Inferior parietal cortex (tissue), 1 donor: ENCODE results near the gene TGFBR3L.
A peak's percentile ranks its signal among the peaks of the same experiment; 100 is the strongest.
"Not testable (repeated sequence)": the region's sequence is repeated elsewhere in the genome, so short reads cannot be mapped to it uniquely, and the experiment has no call there.

Source experiments
- DNase-seq: peaks from one replicate; pipeline ENCODE4 v3.0.0-alpha.2; 2016; ENCODE audit errors: extremely low spot score

The TGFBR3L gene

DNA sequence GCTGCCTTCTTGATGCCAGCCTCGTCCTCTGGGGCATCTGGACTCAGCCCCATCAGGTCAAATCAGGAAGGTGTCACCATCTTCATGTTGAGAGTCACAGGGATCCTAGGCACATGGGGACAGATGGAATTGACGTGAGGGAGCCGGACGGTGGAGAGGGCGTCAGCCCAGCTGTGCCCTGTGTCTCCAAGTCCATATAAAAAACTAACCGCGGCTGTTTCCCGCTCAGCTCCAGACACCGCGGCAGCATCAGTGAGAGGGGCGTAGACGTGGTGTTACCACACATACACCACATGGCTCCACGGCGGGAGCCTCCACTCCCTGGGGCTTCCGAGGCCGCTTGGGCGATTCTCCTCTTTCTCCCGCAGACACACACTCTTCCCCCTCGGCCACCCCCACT lies 34.8 kb upstream of the TGFBR3L start:
- DNase-seq, result no peak

DNA sequence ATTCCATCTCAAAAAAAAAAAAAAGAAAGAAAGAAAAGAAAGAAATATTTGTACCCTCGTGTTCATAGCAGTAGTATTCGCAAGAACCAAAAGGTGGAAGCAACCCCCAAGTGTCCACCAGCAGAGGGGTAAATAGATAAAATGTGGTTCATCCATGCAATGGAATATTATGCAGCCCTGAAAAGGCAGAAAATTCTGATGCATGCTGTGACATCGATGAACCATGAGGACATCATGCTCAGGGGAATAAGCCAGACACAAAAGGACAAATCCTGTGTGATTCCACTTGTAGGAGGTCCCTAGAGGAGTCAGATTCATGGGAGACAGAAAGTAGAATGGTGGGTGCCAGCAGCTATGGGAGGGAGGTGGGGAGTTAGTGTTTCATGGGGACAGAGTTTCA lies 32.7 kb upstream of the TGFBR3L start:
- no peak for DNase-seq

DNA sequence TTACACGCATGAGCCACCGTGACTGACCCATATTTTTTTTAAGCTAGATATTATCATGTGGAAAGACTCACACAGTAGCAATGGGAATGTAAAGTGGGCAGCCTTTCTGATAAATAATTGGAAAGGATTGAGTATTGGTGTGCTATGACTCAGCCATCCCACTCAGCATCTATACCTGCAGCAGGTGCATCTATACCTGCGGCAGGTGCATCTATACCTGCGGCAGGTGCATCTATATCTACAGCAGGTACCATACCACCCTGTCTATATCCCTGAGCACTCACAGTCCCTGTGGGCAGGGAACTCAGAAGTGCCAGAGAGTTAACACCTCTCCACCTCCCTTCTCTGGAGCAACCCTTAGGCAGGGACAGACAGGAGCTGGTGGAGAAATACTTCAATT lies 31.5 kb upstream of the TGFBR3L start:
- no peak for DNase-seq

DNA sequence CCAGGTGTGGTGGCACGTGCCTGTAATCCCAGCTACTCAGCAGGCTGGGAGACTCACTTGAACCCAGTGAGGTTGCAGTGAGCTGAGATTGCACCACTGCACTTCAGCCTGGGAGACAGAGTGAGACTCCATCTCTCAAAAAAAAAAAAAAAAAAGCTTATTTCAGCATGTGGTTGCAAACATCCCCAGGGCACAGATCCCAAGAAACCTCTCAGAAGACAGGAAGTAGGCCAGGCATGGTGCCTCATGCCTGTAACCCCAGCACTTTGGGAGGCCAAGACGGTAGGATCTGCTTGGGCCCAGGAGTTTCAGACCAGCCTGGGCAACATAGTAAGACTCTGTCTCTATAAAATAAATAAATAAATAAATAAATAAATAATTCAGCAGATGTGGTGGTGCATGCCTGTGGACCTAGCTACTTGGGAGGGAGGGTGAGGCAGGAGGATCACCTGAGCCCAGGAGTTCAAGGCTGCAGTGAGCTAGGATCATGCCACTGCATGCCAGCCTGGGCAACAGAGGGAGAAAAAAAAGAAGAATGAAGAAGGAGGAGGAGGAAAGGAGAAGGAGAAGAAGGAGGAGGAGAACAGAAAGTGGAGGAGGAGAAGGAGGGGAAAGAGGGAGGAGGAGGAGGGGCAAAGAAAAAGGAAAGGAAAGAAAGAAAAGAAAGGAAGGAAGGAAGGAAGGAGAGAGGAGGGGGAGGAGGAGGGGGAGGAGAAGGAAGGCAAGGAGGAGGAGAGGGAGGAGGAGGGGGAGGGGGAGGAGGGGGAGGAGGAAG lies 30.6 kb upstream of the TGFBR3L start:
- DNase-seq, result no peak

DNA sequence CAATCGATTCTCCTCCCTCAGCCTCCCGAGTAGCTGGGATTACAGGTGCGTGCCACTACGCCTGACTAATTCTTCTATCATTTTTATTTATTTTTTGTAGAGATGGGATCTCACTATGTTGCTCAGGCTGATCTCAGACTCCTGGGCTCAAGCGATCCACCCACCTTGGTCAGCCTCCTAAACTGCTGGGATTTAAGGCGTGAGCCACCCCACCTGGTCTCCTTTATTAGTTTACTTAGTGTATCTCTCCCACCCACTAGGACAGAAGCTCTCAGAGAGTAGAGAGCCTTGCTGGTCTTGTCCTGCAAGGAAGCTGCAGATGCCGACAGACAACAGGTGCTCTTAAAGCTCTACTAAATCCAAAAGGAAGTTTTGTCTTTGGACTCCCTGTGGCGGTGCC lies 28.8 kb upstream of the TGFBR3L start:
- no peak for DNase-seq

DNA sequence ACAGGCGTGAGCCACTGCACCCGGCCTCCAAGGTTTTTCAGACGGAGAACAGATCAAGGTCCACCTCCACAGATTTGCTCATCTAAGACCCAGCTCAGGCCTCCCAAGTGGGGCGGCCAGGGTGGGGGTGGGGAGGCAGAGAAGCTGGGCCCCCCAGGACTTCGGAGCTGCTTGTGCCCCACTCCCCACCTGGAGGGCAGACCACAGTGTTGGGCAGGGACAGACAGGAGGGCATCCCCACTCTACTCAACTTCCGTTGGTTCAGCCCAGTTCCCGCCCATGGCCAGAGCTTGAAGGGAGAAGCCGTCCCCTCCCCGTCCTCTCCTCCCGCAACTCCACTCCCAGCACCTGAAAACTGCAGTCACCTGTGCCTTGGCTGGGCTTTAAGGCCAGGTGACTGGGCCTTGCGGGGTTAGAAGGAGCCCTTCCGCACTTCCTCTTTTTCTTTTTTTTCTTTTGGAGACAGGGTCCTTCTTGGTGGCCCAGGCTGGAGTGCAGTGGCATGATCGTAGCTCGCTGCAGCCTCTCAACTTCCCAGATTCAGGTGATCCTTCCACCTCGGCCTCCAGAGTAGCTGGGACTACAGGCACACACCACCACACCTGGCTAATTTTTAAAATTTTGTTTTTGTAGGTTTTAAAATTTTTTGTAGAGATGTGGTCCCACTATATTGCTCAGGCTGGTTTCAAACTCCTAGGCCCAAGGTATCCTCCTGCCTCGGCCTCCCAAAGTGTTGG lies 27.1 kb upstream of the TGFBR3L start:
- no peak for DNase-seq

DNA sequence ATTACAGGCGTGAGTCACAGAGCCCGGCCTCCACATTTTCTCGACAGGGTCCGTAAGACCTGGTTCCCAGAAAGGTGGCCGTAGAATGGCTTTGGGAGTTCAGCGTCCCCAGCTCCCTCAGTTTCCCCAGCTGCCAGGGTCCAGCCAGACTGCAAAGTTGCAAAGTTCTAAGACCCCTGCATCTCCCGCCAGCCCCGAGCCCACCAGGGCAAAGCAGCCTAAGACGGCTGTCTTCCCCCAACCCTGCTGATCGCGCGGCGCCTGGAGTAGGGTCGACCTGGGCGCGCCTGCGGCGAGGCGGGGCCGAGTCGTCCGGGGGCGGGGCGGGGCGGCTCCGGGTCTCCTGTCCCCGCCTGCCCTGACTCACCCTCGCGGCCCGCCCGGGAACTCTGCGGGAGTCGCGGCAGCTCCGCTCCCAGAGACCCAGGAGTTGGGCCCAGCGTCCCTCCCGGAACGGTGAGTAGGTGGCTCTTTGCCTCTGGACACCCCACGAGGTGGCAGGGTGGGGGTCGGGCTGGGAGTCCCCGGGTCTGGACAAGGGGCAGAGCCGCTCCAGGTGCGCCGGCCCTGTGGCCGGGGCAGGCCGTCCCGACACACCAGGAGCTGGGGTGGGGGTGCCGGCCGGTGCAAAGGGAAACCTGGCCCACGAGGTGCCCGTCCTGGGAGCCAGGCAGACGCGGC lies 26.3 kb upstream of the TGFBR3L start, which contains the start of gene LRRC8E:
TSS of gene LRRC8E (plus strand) at position 366 of the 681 bp plus-strand sequence. CDS start 7,094 bp downstream, outside the sequence.
- DNase-seq, result no peak

DNA sequence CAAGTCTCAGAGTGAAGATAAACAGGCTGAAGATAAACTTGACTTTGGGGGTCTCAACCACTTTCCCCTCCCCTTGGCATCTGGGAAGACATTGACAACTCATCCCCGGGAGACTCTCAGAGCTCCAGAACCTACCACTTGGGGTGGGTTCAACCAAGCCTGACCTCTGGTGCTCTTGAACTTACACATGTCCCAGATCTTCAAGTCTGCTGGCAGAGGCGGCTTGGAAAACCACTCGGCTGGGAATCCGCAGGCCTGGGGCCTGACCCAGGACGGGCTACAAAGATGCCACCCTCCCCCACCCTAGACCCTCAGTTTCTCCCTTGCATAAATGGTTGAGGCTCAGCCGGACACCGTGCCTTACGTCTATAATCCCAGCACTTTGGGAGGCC lies 25.8 kb upstream of the TGFBR3L start:
- no peak for DNase-seq

DNA sequence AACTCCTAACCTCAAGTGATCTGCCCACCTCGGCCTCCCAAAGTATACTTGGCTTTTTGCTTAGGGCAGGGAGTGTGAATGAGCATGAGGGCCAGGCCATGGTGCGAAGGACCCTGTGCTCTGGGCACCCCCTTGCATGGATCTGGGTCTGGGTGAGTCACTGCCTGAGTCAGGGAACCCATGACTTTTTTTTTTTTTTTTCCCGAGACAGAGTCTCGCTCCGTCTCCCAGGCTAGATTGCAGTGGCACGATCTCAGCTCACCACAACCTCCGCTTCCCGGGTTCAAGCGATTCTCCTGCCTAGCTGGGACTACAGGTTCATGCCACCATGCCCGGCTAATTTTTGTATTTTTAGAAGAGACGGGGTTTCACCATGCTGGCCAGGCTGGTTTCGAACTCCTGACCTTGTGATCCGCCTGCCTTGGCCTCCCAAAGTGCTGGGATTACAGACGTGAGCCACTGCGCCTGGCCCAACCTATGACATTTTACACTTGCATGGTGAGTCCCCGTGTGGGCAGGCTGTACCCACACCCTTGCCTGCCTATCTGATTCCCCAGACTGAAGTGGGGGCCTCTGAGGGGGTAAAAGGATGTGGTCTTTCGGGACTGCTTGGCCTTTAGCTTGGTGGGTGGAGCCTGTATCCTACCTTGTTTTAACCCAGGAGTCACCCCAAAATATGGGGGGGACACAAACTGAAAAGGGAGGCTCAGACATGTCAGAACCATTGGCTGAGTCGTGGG lies 21.1 kb upstream of the TGFBR3L start:
- DNase-seq, result not testable (repeated sequence)

DNA sequence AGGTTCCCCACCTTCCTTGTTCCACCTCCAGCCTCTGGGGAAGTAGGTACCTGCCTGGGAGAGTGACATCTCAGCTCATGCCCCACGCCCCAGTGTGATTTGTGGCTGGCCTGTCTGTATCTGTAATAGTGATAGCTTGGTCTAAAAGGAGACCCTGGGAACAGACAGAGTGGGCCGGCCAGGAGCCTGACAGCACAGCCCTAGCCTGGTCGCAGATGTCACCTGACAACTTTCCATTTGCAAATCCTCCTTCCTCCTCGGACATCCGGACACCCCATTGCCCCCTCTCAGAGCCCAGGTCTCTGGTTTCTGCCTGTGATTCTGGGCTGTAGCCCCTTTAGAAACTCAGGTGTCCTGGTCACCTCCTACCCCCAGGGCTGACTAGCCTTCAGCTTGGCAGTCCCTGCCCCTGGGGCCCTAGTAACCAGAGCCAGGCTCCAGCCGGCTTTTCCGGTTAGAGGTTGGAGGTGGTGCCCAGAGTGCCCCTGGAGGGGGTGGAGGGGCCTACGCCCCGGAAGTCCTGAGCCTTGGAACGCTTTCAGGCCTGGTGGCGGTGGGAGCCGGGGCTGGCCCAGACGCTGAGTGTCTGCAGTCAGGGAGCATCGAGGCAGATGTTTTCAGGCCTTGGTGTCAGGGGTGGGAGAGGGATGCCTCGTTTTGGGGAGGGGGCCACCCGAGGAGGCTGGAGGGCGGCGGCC lies 19.9 kb upstream of the TGFBR3L start:
- no peak for DNase-seq

DNA sequence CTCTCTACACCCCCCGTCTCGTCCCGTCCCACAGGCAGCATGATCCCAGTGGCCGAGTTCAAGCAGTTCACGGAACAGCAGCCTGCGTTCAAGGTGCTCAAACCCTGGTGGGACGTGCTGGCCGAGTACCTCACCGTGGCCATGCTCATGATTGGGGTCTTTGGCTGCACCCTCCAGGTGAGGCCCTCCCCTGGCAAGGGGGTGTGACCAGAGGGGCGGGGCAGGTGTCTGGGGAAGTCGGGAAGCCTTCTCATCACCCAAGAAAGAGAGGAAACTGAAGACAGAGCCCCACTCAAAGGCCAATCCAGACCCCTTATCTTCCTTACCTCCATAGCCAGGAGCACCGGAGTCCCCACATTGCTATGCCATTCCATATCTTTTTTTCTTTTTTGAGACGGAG lies 19.1 kb upstream of the TGFBR3L start:
- DNase-seq, result no peak

DNA sequence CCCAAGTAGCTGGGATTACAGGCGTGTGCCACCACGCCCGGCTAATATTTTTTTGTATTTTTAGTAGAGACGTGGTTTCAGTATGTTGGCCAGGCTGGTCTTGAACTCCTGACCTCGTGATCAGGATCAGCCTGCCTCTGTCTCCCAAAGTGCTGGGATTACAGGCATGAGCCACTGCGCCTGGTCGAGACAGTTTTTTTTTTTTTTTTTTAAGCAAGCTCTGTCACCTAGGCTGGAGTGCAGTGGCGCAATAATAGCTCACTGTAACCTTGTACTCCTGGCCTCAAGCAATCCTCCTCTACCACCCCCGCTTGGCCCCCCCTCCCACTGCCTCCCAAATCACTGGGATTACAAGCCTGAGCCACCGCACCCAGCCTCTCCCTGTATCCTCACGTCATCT lies 17.3 kb upstream of the TGFBR3L start:
- DNase-seq, result no peak

DNA sequence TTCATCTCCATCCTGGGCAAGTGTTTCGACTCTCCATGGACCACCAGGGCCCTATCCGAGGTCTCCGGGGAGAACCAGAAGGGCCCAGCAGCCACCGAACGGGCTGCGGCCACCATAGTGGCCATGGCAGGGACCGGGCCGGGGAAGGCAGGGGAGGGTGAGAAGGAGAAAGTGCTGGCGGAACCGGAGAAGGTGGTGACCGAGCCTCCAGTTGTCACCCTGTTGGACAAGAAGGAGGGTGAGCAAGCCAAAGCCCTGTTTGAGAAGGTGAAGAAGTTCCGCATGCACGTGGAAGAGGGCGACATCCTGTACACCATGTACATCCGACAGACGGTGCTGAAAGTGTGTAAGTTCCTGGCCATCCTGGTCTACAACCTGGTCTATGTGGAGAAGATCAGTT lies 15.7 kb upstream of the TGFBR3L start:
- no peak for DNase-seq

DNA sequence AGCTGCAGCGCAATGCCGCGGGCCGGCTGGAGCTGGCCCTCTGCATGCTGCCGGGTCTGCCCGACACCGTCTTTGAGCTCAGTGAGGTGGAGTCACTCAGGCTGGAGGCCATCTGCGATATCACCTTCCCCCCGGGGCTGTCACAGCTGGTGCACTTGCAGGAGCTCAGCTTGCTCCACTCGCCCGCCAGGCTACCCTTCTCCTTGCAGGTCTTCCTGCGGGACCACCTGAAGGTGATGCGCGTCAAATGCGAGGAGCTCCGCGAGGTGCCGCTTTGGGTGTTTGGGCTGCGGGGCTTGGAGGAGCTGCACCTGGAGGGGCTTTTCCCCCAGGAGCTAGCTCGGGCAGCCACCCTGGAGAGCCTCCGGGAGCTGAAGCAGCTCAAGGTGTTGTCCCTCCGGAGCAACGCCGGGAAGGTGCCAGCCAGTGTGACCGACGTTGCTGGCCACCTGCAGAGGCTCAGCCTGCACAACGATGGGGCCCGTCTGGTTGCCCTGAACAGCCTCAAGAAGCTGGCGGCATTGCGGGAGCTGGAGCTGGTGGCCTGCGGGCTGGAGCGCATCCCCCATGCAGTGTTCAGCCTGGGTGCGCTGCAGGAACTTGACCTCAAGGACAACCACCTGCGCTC lies 14.8 kb upstream of the TGFBR3L start:
- no peak for DNase-seq

DNA sequence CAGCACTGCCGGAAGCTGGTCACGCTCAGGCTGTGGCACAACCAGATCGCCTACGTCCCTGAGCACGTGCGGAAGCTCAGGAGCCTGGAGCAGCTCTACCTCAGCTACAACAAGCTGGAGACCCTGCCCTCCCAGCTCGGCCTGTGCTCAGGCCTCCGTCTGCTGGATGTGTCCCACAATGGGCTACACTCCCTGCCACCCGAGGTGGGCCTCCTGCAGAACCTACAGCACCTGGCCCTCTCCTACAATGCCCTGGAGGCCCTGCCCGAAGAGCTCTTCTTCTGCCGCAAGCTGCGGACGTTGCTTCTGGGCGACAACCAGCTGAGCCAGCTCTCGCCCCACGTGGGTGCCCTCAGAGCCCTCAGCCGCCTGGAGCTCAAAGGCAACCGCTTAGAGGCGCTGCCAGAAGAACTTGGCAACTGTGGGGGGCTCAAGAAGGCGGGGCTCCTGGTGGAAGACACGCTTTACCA lies 14.2 kb upstream of the TGFBR3L start:
- no peak for DNase-seq

DNA sequence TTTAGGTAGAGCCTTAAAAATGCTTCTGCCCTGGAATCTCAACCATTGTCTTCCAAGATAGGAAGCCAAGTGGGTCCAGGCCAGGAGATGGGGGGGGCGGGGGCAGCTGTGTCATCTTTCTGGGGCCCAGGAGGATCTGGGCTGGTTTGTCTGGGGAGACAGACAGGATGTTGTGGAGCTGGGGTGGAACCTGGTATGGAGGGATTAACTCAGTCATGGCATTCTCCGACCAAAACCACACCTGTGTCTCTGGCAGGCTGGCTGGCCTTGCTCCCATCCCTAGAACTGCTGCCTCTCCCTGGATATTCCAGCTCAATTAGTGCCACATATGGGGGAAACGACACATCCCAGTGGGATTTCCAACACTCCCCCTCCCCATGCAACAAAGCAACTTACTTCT lies 13.7 kb upstream of the TGFBR3L start:
- DNase-seq, result no peak

DNA sequence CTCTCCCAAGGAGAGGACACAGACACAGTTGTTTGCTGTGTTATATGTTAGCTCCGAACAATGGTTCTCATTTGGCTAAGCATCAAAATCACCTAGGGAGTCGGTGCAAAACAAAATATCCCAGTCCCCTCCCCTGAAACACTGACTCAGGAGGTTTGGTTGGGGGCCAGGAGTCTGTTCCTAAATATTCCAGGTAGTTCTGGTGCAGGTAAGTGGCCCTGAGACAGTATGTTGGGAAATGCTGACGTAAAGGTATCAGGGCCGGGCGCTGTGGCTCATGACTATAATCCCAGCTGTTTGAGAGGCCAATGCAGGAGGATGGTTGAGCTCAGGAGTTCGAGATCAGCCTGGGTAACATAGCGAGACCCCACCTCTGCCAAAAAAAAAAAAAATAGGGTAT lies 13.3 kb upstream of the TGFBR3L start:
- DNase-seq, result no peak

DNA sequence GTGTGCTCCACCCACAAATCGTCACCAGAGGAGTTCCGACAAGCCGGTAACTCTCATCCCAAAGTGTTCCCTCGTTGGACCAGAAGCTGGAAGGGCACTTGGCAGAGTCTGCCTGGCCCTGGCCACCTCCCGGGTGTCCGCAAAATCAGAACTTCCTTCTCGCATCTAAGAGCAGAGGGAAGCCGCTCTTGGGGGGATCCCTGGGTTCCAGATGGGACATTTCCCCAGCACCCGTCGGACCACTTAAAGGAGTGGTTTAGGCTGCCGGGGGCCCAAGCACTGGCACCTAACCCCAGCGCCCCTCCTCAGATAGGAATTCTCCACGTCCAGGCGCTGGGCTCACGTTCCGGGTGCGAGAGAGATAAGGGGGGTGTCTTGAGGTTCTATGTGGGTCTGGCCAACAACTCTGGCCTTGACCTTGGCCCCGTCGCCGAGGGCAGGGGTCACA lies 11.8 kb upstream of the TGFBR3L start:
- no peak for DNase-seq

DNA sequence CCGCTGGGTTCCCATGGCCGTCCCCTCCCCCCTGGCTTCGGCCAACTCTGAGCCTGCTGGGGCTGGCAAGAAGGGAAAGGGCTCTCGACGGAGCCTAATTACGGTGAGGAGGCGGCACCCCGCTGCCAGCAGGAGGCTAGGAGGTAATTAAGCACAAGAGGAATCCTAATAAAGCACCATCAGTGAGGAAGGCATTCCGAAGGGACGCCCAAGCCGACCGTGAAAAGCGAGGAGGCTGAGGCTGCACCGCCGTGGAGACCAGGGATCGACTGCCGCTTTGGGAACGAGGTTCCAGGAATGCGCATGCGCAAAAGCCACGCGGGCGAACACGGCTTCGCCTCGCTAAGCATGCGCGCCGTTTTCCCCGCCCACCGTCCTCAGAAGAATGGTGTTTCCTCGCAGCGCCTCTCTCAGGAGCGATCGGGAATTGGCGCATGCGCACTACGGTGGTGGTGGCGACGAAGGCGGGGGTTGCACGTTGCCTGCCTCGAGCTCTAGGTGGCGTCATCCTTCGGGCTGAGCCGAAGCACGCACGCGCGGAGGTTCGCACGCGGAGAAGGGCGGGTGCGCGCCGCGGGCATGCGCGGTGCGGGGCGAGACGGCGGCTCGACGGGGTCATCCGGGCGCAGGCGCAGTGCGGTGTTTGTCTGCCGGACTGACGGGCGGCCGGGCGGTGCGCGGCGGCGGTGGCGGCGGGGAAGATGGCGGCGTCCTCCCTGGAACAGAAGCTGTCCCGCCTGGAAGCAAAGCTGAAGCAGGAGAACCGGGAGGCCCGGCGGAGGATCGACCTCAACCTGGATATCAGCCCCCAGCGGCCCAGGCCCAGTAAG lies 11.2 kb upstream of the TGFBR3L start, which contains the start of gene MAP2K7:
TSS of gene MAP2K7 (plus strand) at position 634 of the 830 bp plus-strand sequence. CDS start at position 702, 68 bp downstream.
- DNase-seq, result peak; percentile 99
